ENCODE data around the gene SH2D1B.

GRCh38 chr1:162397943-162398560 is 13.9 kb downstream of the SH2D1B start:
- TF ChIP-seq NRF1 (IDR thresholded peaks at IDR 0.05; ENCODE audit: low read depth, low read length) = no peak
- TF ChIP-seq RAD21 (IDR thresholded peaks at IDR 0.05; ENCODE audit: low read length) = no peak
- TF ChIP-seq GABPA (IDR thresholded peaks at IDR 0.05; ENCODE audit: low read depth) = no peak
- TF ChIP-seq EZH2phosphoT487 (IDR thresholded peaks at IDR 0.05; ENCODE audit: borderline replicate concordance, low read depth) = no peak
- no peak for TF ChIP-seq MXI1 (IDR thresholded peaks at IDR 0.05; ENCODE audit: low read depth, low read length)
- no peak for TF ChIP-seq CTCF (IDR thresholded peaks at IDR 0.05)
- TF ChIP-seq POLR2AphosphoS5 (IDR thresholded peaks at IDR 0.05; ENCODE audit: low read depth, low read length) = no peak
- no peak for TF ChIP-seq SMC3 (IDR thresholded peaks at IDR 0.05; ENCODE audit: low read depth, low read length)
- no peak for TF ChIP-seq USF1 (IDR thresholded peaks at IDR 0.05; ENCODE audit: borderline replicate concordance, low read depth)
- TF ChIP-seq REST (IDR thresholded peaks at IDR 0.05; ENCODE audit: low read depth, low read length) = no peak
- TF ChIP-seq USF2 (IDR thresholded peaks at IDR 0.05; ENCODE audit: borderline replicate concordance, low read depth, low read length) = no peak
- TF ChIP-seq EP300 (IDR thresholded peaks at IDR 0.05; ENCODE audit: borderline replicate concordance in 1 of 2, low read depth in 1 of 2, low read length in 1 of 2) = no peak
- TF ChIP-seq JUND (IDR thresholded peaks at IDR 0.05) = no peak
- no peak for TF ChIP-seq RXRA (IDR thresholded peaks at IDR 0.05; ENCODE audit: borderline replicate concordance, low read depth)

All from SK-N-SH (cell line).